A673 (cell line): ENCODE results near the gene TELO2.

ENCODE experiments used
- EZH2 ChIP-seq: fragments of 200-600 bp; sonication (generic); IDR thresholded peaks from 2 replicates; pipeline ENCODE4 v1.6.1; 2017; ENCODE audit warnings: borderline replicate concordance, low read depth, mild to moderate bottlenecking, mixed read lengths, antibody characterized with exemption, low read length; ENCODE audit not compliant: poor library complexity, severe bottlenecking
- TF ChIP-seq, protein P1 (sequence below): fragments of 300-800, 200-600 bp; sonication (generic); conservative IDR thresholded peaks from 2 replicates; pipeline ENCODE4 v1.5.1; 2017; ENCODE audit warnings: low read depth, mild to moderate bottlenecking, antibody characterized with exemption, low read length, moderate library complexity, mixed read lengths

DNA sequence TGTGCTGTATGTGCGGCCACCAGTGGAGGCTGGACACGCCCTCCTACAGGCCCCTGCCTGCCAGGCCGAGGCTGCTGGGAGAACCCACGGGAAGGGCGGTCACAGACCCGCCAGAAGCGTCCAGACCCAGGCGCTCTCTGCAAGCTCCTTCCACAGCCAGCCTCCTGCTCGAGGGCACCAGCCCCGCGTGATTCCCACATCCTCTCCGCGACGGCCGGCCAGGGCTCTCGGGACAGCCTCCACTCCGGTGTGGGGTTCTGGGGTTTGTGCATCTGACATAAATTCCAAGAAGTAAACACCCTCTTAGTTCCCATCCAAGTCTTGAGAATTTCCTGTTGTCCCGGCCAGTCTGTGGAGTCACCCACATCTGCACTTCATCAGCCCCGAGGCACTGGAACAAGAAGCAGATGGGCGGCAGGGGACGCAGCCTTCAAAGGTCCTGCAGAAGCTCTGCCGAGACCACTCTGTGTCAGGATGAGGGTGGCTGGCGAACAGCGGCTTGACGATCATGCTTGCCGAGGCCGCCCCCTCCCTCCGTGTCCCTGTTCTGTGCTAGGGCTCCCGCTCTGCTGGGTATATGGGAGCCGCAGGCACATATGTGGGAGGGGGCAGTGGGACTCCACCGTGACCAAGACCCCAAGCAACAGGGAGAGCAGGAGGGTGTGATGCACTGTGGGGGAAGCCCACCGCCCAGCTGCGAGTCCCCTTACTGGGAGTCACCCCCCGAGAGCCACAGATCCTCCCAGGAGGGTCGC, 37.9 kb downstream of the TELO2 start:
- no peak for TF ChIP-seq EZH2
- TF ChIP-seq, protein P1, sequence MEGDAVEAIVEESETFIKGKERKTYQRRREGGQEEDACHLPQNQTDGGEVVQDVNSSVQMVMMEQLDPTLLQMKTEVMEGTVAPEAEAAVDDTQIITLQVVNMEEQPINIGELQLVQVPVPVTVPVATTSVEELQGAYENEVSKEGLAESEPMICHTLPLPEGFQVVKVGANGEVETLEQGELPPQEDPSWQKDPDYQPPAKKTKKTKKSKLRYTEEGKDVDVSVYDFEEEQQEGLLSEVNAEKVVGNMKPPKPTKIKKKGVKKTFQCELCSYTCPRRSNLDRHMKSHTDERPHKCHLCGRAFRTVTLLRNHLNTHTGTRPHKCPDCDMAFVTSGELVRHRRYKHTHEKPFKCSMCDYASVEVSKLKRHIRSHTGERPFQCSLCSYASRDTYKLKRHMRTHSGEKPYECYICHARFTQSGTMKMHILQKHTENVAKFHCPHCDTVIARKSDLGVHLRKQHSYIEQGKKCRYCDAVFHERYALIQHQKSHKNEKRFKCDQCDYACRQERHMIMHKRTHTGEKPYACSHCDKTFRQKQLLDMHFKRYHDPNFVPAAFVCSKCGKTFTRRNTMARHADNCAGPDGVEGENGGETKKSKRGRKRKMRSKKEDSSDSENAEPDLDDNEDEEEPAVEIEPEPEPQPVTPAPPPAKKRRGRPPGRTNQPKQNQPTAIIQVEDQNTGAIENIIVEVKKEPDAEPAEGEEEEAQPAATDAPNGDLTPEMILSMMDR, result no peak
